H1 (cell line): Measurements from ENCODE around the gene ZFYVE1. TPM values are rescaled to one million over a fixed set of nuclear protein-coding genes. Genes with fewer than 3 reads are reported as not detected.

Source experiments
- CTCF ChIA-PET: fragments of 300-600 bp; sonication (Branson Sonifier 250); formaldehyde crosslinking; loops from one replicate; lab custom pipeline; 2021; ENCODE audit not compliant: partially characterized antibody; lab: Charles Lee
- POLR2A ChIA-PET: fragments of 300-600 bp; sonication (Branson Sonifier 250); formaldehyde crosslinking; loops from one replicate; lab custom pipeline; 2021; ENCODE audit warnings: inconsistent platforms; ENCODE audit not compliant: partially characterized antibody; lab: Charles Lee
- DNase-seq, 2 experiments: peaks; one replicate each; pipeline versions ENCODE4 v3.0.0 to v3.0.0-alpha.2; 2010 to 2022; ENCODE audit warnings: low spot score in 2 of 2, low read depth in 1 of 2, mixed read lengths in 1 of 2
- FAIRE-seq: peaks from 2 replicates; lab custom pipeline; 2011; peaks lifted over from hg19 to GRCh38; lab: Jason Lieb, UNC
- H2AFZ ChIP-seq: 2 replicates; pipeline ENCODE4 v1.8.1; 2012; ENCODE audit warnings: low read length, inconsistent platforms
- H2AK5ac ChIP-seq: 2 replicates; pipeline ENCODE4 v1.6.1; 2013; ENCODE audit warnings: low read depth, low read length
- H2BK120ac ChIP-seq: replicated peaks from 2 replicates; pipeline ENCODE3; 2013; ENCODE audit warnings: low read depth, low read length, inconsistent platforms
- H2BK12ac ChIP-seq: 2 replicates; pipeline ENCODE4 v1.6.1; 2013; ENCODE audit warnings: low read depth, low read length
- H2BK15ac ChIP-seq: 2 replicates; pipeline ENCODE4 v1.6.1; 2013; ENCODE audit warnings: low read length
- H2BK20ac ChIP-seq: 2 replicates; pipeline ENCODE4 v1.6.1; 2013; ENCODE audit warnings: low read length
- H2BK5ac ChIP-seq: 2 replicates; pipeline ENCODE4 v1.6.1; 2013; ENCODE audit warnings: low read depth, low read length
- H3K14ac ChIP-seq: 2 replicates; pipeline ENCODE4 v1.6.1; 2013; ENCODE audit warnings: inconsistent platforms; ENCODE audit not compliant: insufficient read length
- H3K18ac ChIP-seq: 2 replicates; pipeline ENCODE4 v1.6.1; 2013; ENCODE audit warnings: low read length; ENCODE audit errors: extremely low read depth
- H3K23ac ChIP-seq: 2 replicates; pipeline ENCODE4 v1.6.1; 2013; ENCODE audit warnings: inconsistent platforms; ENCODE audit not compliant: insufficient read length
- H3K23me2 ChIP-seq: 2 replicates; pipeline ENCODE4 v1.6.1; 2013; ENCODE audit warnings: low read depth, low read length
- H3K27ac ChIP-seq: 2 replicates; pipeline ENCODE4 v1.6.1; 2011; ENCODE audit warnings: low read depth, low read length, inconsistent platforms
- H3K27me3 ChIP-seq, 4 experiments: replicated peaks in 1 of 4; 1 replicate in 1 of 4; 2 replicates in 3 of 4; pipeline versions ENCODE4 v1.6.1 to v1.8.1; 2011 to 2013; ENCODE audit warnings: low read length in 3 of 4, mild to moderate bottlenecking in 3 of 4, inconsistent platforms in 2 of 4, mixed read lengths in 2 of 4, moderate library complexity in 1 of 4; ENCODE audit not compliant: control insufficient read depth in 3 of 4, insufficient read depth in 3 of 4; ENCODE audit errors: extremely low read depth in 1 of 4
- H3K36me3 ChIP-seq, 4 experiments: 2 replicates each; pipeline versions ENCODE4 v1.6.1 to v1.8.1; 2011 to 2013; ENCODE audit warnings: mild to moderate bottlenecking in 4 of 4, low read length in 3 of 4, moderate library complexity in 2 of 4, control low read depth in 1 of 4, inconsistent platforms in 1 of 4; ENCODE audit not compliant: insufficient read depth in 4 of 4, control insufficient read depth in 2 of 4
- H3K4ac ChIP-seq: replicated peaks from 2 replicates; pipeline ENCODE3; 2013; ENCODE audit warnings: low read length, low read depth, mixed read lengths, inconsistent platforms; ENCODE audit not compliant: insufficient read length
- H3K4me1 ChIP-seq, 4 experiments: replicated peaks in 1 of 4; 1 replicate in 1 of 4; 2 replicates in 3 of 4; pipeline versions ENCODE4 v1.6.1 to v1.8.1; 2011 to 2013; ENCODE audit warnings: low read length in 3 of 4, inconsistent platforms in 2 of 4, mixed read lengths in 1 of 4; ENCODE audit not compliant: insufficient read depth in 4 of 4, control insufficient read depth in 3 of 4
- H3K4me2 ChIP-seq, 2 experiments: 2 replicates each; pipeline versions ENCODE4 v1.6.1 to v1.8.1; 2011 to 2013; ENCODE audit warnings: low read depth in 2 of 2, low read length in 2 of 2, control low read depth in 1 of 2, inconsistent platforms in 1 of 2, mild to moderate bottlenecking in 1 of 2; ENCODE audit not compliant: insufficient read depth in 1 of 2
- H3K4me3 ChIP-seq, 4 experiments: fragments of 200-600, 300-600 bp in 1 of 4; sonication (generic), shearing (Covaris generic), sonication (Bioruptor Twin) in 1 of 4; 2 replicates each; pipeline versions ENCODE4 v1.5.1 to v1.8.1; 2011 to 2016; ENCODE audit warnings: low read length in 4 of 4, low read depth in 3 of 4, control low read depth in 2 of 4, inconsistent platforms in 2 of 4, mild to moderate bottlenecking in 2 of 4, mixed read lengths in 1 of 4, moderate library complexity in 1 of 4; ENCODE audit not compliant: insufficient read depth in 2 of 4; ENCODE audit errors: extremely low read depth in 1 of 4
- H3K56ac ChIP-seq: replicated peaks from 2 replicates; pipeline ENCODE3; 2013; ENCODE audit warnings: low read depth, mild to moderate bottlenecking, mixed read lengths, low read length, inconsistent platforms; ENCODE audit not compliant: insufficient read length
- H3K79me1 ChIP-seq: 2 replicates; pipeline ENCODE4 v1.6.1; 2013; ENCODE audit warnings: low read depth, low read length, control low read depth
- H3K79me2 ChIP-seq, 2 experiments: 2 replicates each; pipeline versions ENCODE4 v1.6.1 to v1.8.1; 2012 to 2013; ENCODE audit warnings: low read length in 2 of 2, mild to moderate bottlenecking in 2 of 2, inconsistent platforms in 1 of 2; ENCODE audit not compliant: insufficient read depth in 2 of 2, control insufficient read depth in 1 of 2
- H3K9ac ChIP-seq, 4 experiments: replicated peaks in 1 of 4; 1 replicate in 1 of 4; 2 replicates in 3 of 4; pipeline versions ENCODE4 v1.6.1 to v1.8.1; 2011 to 2013; ENCODE audit warnings: low read depth in 3 of 4, low read length in 3 of 4, control low read depth in 2 of 4, mild to moderate bottlenecking in 2 of 4, moderate library complexity in 2 of 4, inconsistent platforms in 1 of 4; ENCODE audit errors: extremely low read depth in 1 of 4
- H3K9me3 ChIP-seq, 2 experiments: 2 replicates each; pipeline versions ENCODE4 v1.6.1 to v1.8.1; 2012 to 2013; ENCODE audit warnings: mild to moderate bottlenecking in 2 of 2, moderate library complexity in 2 of 2, control low read depth in 1 of 2, inconsistent platforms in 1 of 2, low read depth in 1 of 2, low read length in 1 of 2, mixed read lengths in 1 of 2; ENCODE audit not compliant: insufficient read depth in 2 of 2
- H4K20me1 ChIP-seq, 2 experiments: replicated peaks in 1 of 2; 2 replicates each; pipeline versions ENCODE3 to v1.8.1; 2011 to 2013; ENCODE audit warnings: inconsistent platforms in 2 of 2, low read length in 2 of 2, mild to moderate bottlenecking in 1 of 2; ENCODE audit not compliant: insufficient read depth in 2 of 2, control insufficient read depth in 1 of 2
- H4K5ac ChIP-seq: 2 replicates; pipeline ENCODE4 v1.6.1; 2013; ENCODE audit warnings: low read length, low read depth, mixed read lengths, inconsistent platforms; ENCODE audit not compliant: insufficient read length
- H4K8ac ChIP-seq: 2 replicates; pipeline ENCODE4 v1.8.0; 2013; ENCODE audit warnings: mild to moderate bottlenecking, moderate library complexity, low read length, inconsistent platforms; ENCODE audit not compliant: insufficient read depth; ENCODE audit errors: extremely low read depth
- H4K91ac ChIP-seq: replicated peaks from 2 replicates; pipeline ENCODE3; 2013; ENCODE audit warnings: low read length, mixed read lengths, inconsistent platforms; ENCODE audit not compliant: insufficient read length
- GABPA ChIP-seq: IDR thresholded peaks from 2 replicates; pipeline ENCODE4 v1.6.1; 2011; ENCODE audit warnings: mild to moderate bottlenecking, low read length, moderate library complexity, borderline replicate concordance; ENCODE audit not compliant: insufficient read depth
- PHF8 ChIP-seq: fragments of 200-600 bp; sonication (generic); conservative IDR thresholded peaks from 2 replicates; pipeline ENCODE4 v1.7.1; 2012; ENCODE audit warnings: low read depth, mild to moderate bottlenecking, inconsistent platforms, low read length, moderate library complexity
- RAD21 ChIP-seq, 2 experiments: IDR thresholded peaks in 1 of 2; conservative IDR thresholded peaks in 1 of 2; 2 replicates each; pipeline ENCODE4 v1.6.1; 2011; ENCODE audit warnings: low read depth in 2 of 2, low read length in 2 of 2, improper control_type of control experiment in 1 of 2, inconsistent platforms in 1 of 2, mild to moderate bottlenecking in 1 of 2, moderate library complexity in 1 of 2
- RNF2 ChIP-seq: fragments of 200-900, 300-1000 bp; sonication (generic); IDR thresholded peaks from 2 replicates; pipeline ENCODE4 v1.7.1; 2016; ENCODE audit warnings: borderline replicate concordance, low read depth, mild to moderate bottlenecking, antibody characterized with exemption, low read length; ENCODE audit not compliant: poor library complexity, severe bottlenecking; ENCODE audit errors: missing control alignments
- TEAD4 ChIP-seq: IDR thresholded peaks from 2 replicates; pipeline ENCODE4 v1.6.1; 2012; ENCODE audit warnings: low read depth, low read length, inconsistent platforms, mixed read lengths
- WGBS, 2 experiments: shearing (Covaris generic) in 1 of 2; methylation state at CpG; one replicate each; pipeline versions ENCODE4 v1.1.6 to v1.1.7; 2013 to 2015; ENCODE audit warnings: low lambda C conversion rate in 2 of 2, mixed read lengths in 2 of 2, inconsistent platforms in 1 of 2, low coverage in 1 of 2, missing lambda C conversion rate in 1 of 2; ENCODE audit not compliant: insufficient replicate concordance in 2 of 2, insufficient coverage in 1 of 2, insufficient read length in 1 of 2; ENCODE audit errors: extremely low coverage in 1 of 2, missing lambda C conversion rate in 1 of 2; 5-methylcytosine and 5-hydroxymethylcytosine counted together
- polyA plus RNA-seq, 7 experiments: library from polyadenylated mRNA; depleted of rRNA in 3 of 7; stranded (reverse) in 5 of 7; unstranded in 2 of 7; fragments of >200 nt in 5 of 7; fragments of 200-250 nt in 2 of 7; gene quantifications; 1 replicate in 5 of 7; 2 replicates in 1 of 7; 4 replicates in 1 of 7; pipeline versions ENCODE4 v1.2.1 to v1.2.3, GENCODE V29; 2011 to 2013; ENCODE audit warnings: missing spikeins in 2 of 7, mixed read lengths in 2 of 7
- total RNA-seq: library from RNA; stranded (reverse); fragmentation: NEBNext Ultra II Directional; extraction: Animal tissue kit (Norgen Biotek cat#: 25700); gene quantifications from 2 replicates; pipeline ENCODE4 v1.2.1, GENCODE V29; 2021
- TF ChIP-seq, protein P1 (sequence below), 3 experiments: IDR thresholded peaks; 1 replicate in 2 of 3; 2 replicates in 1 of 3; pipeline versions ENCODE4 v1.5.1 to v1.6.1; 2011; ENCODE audit warnings: low read length in 3 of 3, mild to moderate bottlenecking in 3 of 3, inconsistent platforms in 2 of 3, low read depth in 1 of 3, moderate library complexity in 1 of 3; ENCODE audit not compliant: insufficient read depth in 1 of 3; ENCODE audit errors: control extremely low read depth in 1 of 3

ZFYVE1 gene
- total and polyA plus RNA-seq, 2 of the 8 experiments (the other 6 are each of a cell fraction or from before 2014, with no cell fraction given): 9.8 to 12.5 TPM

DNA sequence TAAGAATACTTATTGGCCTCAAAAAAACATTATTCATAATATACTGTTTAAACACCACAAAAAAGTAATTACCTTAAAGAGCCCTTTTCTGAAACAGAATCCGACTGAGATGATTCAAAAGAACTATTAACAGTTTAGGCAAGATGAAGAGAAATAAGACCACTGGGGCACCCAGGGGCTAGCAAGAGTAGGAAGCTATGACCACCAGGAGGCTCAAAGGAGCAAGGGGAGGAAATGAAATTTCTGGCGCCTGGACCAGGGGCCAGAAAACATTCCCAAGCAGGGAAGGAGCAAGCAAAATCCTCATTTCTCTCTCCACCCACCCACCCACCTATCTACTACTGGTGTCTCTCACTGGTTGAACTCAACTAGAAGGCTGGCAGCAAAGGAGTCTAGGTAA, 106.9 kb downstream of the ZFYVE1 start:
- no peak overlapping the region for H3K18ac ChIP-seq
- H3K23me2 ChIP-seq: no peaks in the 10 kb centered on the region
- no peak overlapping the region for H3K9ac ChIP-seq
- H2BK5ac ChIP-seq: no peak overlapping the region
- WGBS, 2 experiments: 62% methylated on average over 2 of the region's 2 CpGs; no CpG with 5 or more reads in 1 of the 2 experiments
- ChIA-PET CTCF (interaction anchor here (1.1 to 3.4 kb wide), 3 partner anchors 16 to 29 kb away, joined by 3 to 16 read pairs (median 14); no protein-coding TSS in a partner anchor), POLR2A (no interaction called here)
- no peak overlapping the region for H3K4me2 ChIP-seq
- H3K79me1 ChIP-seq: no peaks in the 10 kb centered on the region
- H2BK120ac ChIP-seq: no peak overlapping the region
- no peak overlapping the region for H2AK5ac ChIP-seq
- no peaks in the 10 kb centered on the region for H3K36me3 ChIP-seq
- FAIRE-seq (no peak), DNase-seq (no peak)
- H3K4me1 ChIP-seq: no peaks in the 10 kb centered on the region
- no peak overlapping the region for H2BK20ac ChIP-seq
- no peaks in the 10 kb centered on the region for H3K9me3 ChIP-seq
- no peaks in the 10 kb centered on the region for H4K20me1 ChIP-seq
- no peak overlapping the region for H3K4ac ChIP-seq
- no peak for TF ChIP-seq GABPA
- TF ChIP-seq RNF2: no peak
- no peak for TF ChIP-seq PHF8
- TF ChIP-seq TEAD4: no peak
- peak; percentile 27 to 63; a peak in 3 of 4 replicates for TF ChIP-seq RAD21 (IDR thresholded peaks at IDR 0.05 in 1 of 2, conservative IDR thresholded peaks at IDR 0.05 in 1 of 2; ENCODE audit: low read depth in 2 of 2, low read length in 2 of 2)
- TF ChIP-seq, protein P1, sequence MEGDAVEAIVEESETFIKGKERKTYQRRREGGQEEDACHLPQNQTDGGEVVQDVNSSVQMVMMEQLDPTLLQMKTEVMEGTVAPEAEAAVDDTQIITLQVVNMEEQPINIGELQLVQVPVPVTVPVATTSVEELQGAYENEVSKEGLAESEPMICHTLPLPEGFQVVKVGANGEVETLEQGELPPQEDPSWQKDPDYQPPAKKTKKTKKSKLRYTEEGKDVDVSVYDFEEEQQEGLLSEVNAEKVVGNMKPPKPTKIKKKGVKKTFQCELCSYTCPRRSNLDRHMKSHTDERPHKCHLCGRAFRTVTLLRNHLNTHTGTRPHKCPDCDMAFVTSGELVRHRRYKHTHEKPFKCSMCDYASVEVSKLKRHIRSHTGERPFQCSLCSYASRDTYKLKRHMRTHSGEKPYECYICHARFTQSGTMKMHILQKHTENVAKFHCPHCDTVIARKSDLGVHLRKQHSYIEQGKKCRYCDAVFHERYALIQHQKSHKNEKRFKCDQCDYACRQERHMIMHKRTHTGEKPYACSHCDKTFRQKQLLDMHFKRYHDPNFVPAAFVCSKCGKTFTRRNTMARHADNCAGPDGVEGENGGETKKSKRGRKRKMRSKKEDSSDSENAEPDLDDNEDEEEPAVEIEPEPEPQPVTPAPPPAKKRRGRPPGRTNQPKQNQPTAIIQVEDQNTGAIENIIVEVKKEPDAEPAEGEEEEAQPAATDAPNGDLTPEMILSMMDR (IDR thresholded peaks at IDR 0.05; ENCODE audit: control extremely low read depth in 1 of 3, insufficient read depth in 1 of 3, low read depth in 1 of 3, low read length in 3 of 3): peak; percentile 43 to 64 (median 54)
- H2BK12ac ChIP-seq: no peak overlapping the region
- no peak overlapping the region for H2BK15ac ChIP-seq
- H3K56ac ChIP-seq: no peak overlapping the region
- H2AFZ ChIP-seq: no peak overlapping the region
- no peak overlapping the region for H3K4me3 ChIP-seq
- peaks cover 0 to 3% (median under 1%) of the 10 kb centered on the region in 4 experiments; a peak in 2 of 7 replicates for H3K27me3 ChIP-seq
- no peak overlapping the region for H3K23ac ChIP-seq
- H4K91ac ChIP-seq: no peak overlapping the region
- no peaks in the 10 kb centered on the region for H3K79me2 ChIP-seq
- no peak overlapping the region for H4K8ac ChIP-seq
- H4K5ac ChIP-seq: no peak overlapping the region
- H3K14ac ChIP-seq: no peak overlapping the region
- H3K27ac ChIP-seq: no peak overlapping the region
